HG03460 (cell line): ENCODE measurements around the gene PASD1.
"Not testable (repeated sequence)": the region's sequence is repeated elsewhere in the genome, so short reads cannot be mapped to it uniquely, and the experiment has no call there.

Source experiments
- ATAC-seq: cut with Tn5 transposase; IDR thresholded peaks from one replicate; pipeline ENCODE4 v1.9.1; 2021; ENCODE audit not compliant: unreplicated experiment

PASD1 gene

GRCh38 chrX:151563449-151563848, at the start of gene PASD1:
Gene PASD1, plus strand, starts transcription at chrX:151563675. Its CDS starts 37,879 bp downstream, at chrX:151601554.
- ATAC-seq = no peak

GRCh38 chrX:151515237-151515636, 48.2 kb upstream of the PASD1 start:
- ATAC-seq = no peak

- no peak for ATAC-seq
Measured at GRCh38 chrX:151516538-151517187, 46.8 kb upstream of the PASD1 start.

- no peak for ATAC-seq
Measured at GRCh38 chrX:151517421-151517820, 46.1 kb upstream of the PASD1 start.

- no peak for ATAC-seq
Measured at GRCh38 chrX:151523351-151523750, 40.1 kb upstream of the PASD1 start.

- no peak for ATAC-seq
Measured at GRCh38 chrX:151536571-151536970, 26.9 kb upstream of the PASD1 start.

GRCh38 chrX:151537572-151537971, 25.9 kb upstream of the PASD1 start:
- no peak for ATAC-seq

- ATAC-seq = no peak
Measured at GRCh38 chrX:151538190-151539122, 25.0 kb upstream of the PASD1 start.

GRCh38 chrX:151543706-151544105, 19.8 kb upstream of the PASD1 start:
- ATAC-seq = no peak

- ATAC-seq = not testable (repeated sequence)
Measured at GRCh38 chrX:151546226-151546625, 17.2 kb upstream of the PASD1 start.

- not testable (repeated sequence) for ATAC-seq
Measured at GRCh38 chrX:151551176-151551575, 12.3 kb upstream of the PASD1 start.

GRCh38 chrX:151552743-151553142, 10.7 kb upstream of the PASD1 start:
- ATAC-seq = no peak

GRCh38 chrX:151555301-151555700, 8.2 kb upstream of the PASD1 start:
- not testable (repeated sequence) for ATAC-seq

GRCh38 chrX:151562485-151562884, 990 bp upstream of the PASD1 start:
- not testable (repeated sequence) for ATAC-seq

- ATAC-seq = not testable (repeated sequence)
Measured at GRCh38 chrX:151563003-151563402, 472 bp upstream of the PASD1 start.

GRCh38 chrX:151564035-151564434, 560 bp downstream of the PASD1 start:
- ATAC-seq = no peak

GRCh38 chrX:151566872-151567271, 3.4 kb downstream of the PASD1 start:
- ATAC-seq = not testable (repeated sequence)

- no peak for ATAC-seq
Measured at GRCh38 chrX:151570561-151570960, 7.1 kb downstream of the PASD1 start.

- ATAC-seq = not testable (repeated sequence)
Measured at GRCh38 chrX:151593384-151593783, 29.9 kb downstream of the PASD1 start.

GRCh38 chrX:151596282-151596681, 32.8 kb downstream of the PASD1 start:
- no peak for ATAC-seq

- ATAC-seq = no peak
Measured at GRCh38 chrX:151604931-151605330, 41.5 kb downstream of the PASD1 start.

GRCh38 chrX:151609222-151609621, 45.7 kb downstream of the PASD1 start:
- no peak for ATAC-seq
